GM19455 (cell line): ENCODE data around the gene GRM5.
"Not testable (repeated sequence)": the region's sequence is repeated elsewhere in the genome, so short reads cannot be mapped to it uniquely, and the experiment has no call there.

Experiments used
- ATAC-seq: cut with Tn5 transposase; IDR thresholded peaks from one replicate; pipeline ENCODE4 v1.9.1; 2021; ENCODE audit not compliant: unreplicated experiment

Gene GRM5

DNA sequence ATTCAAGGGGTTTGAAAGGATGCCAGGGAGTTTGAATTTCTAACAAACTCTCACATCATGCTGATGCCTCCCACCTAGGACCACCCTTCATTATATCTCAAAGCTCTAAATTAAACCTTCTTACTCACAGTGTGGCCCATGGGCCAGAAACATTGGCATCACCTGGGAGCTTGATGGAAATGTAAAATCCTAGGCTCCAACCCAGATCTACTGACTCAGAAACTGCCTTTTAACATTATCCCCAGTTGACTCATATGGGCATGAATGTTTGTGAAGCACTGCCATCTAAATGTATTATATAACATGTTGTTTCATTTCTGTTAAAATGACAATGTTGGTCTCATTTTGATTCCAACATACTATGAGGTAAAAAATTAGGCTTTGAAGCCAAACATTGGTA lies 90.3 kb downstream of the GRM5 start:
- not testable (repeated sequence) for ATAC-seq

DNA sequence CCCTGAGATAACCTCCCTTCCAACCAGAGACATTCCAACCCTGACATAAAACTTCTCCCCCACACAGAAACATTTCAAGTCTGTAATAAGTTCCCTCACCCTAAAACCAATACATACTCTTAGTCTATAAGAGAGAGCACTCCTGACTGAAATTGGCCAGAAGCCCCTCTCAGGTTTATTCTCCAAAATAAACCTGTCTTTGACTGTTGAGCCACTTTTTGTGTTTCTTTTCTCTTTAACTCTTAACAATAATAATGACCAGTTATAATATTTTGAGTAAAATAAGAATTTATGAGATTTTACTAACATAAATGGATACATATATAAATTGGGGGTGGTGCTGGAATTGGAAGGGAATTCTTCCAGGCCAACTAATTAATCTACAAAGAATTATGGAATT lies 93.6 kb downstream of the GRM5 start:
- ATAC-seq = no peak

DNA sequence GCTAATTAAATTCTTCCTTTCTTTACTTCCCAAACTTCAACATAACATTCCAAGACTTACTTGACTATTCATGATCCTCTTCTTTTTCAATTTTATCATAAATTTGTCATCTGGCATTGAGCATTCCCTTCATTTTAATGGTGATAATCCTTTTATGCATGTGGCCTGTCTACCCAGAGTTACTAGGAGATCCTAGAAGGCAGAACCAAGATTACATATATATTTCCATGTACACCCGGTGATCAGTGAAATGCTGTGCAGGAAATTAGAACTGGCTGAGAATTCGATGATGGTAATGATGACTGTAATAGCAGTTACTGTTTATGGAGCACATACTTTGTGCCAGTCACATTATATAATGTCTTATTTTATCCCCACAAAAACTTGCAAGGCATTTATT lies 104.2 kb downstream of the GRM5 start:
- not testable (repeated sequence) for ATAC-seq

DNA sequence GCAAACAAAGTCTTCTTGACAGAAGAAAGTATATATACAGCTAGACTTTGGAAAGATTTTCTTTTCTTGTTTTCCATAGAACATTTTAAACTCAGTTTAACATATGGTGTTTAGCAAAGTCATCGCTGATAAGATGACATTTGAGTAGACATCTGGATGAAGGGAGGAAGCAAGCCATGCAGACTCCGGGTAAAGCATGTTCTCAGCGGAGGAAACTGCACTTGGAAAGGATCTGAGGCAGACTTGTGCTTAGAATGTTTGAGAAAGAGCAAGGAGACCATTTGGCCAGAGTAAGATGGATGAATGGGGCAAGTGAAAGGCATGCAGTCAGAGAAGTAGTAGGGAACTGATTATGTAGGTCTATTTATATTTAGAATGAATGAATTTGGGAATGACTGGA lies 105.9 kb downstream of the GRM5 start:
- ATAC-seq = not testable (repeated sequence)

DNA sequence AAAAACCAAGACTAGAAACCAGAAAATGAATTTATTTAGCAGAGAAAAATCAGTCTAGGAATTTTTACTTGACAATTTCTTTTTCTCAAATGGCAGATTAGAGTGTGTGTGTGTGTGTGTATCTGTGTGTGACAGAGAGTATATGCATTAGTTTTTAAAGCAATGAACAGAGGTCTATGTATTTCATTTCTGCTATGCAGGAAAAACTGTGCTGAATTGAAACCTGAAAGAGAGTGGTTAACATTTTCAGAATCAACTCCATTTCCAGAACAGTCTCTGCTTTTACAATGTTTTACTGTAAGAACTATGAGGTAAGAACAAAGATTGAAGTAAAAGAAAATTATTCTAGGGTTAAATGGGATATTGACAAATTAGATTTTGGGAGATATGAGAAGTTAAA lies 114.8 kb downstream of the GRM5 start:
- ATAC-seq = no peak

DNA sequence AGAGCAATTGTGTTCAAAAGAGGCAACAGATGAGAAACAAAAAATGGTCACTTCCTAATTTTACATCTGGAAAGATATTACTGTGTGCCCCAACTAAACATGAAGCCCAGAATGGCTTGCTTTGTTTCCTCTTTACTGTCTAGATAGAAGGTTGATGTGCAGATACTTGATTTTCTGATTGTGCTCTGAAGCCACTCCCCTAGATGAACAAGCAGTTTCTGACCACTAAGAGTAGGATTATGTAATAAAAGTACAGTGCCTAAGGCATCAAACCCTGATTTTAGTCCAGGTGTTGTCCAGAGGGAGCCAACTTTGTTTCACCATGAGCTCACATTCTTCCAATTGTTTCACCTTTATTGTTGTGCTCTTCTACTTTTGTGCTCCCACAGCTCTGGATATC lies 116.9 kb downstream of the GRM5 start:
- not testable (repeated sequence) for ATAC-seq

DNA sequence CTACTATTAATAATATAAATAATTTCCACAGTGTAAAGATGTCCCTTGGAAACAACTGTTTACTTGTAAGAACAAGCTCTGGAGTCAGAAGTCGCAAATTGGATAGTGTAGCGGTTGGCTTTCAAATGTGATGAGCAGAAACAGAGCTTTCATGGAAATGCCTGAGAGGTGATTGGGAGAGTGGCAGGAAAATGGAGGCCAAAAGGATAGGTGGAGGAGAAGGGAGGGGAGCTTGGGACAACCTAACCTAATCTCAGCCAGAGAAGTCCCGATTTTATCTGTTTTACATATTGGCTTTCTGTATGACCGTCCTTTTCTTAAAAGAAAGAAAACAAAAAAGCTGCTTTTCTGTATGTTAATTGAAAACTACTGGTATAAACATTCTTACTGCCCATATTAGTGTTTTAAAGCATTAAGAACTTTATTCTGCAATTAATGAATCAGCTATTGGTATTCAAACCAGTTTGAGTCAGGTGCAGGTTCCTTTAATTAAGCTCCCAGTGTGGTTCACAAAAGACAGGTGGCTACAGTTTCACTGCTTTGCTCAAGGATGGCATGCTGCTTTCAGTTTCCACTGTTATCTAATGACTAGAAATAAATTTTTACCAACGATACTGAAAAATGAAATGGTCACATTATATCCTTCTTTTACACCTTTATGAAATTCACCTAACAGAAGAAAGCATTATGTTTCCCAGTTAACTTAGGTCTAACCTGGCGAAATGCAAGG lies 117.8 kb downstream of the GRM5 start:
- peak; percentile 69 for ATAC-seq

DNA sequence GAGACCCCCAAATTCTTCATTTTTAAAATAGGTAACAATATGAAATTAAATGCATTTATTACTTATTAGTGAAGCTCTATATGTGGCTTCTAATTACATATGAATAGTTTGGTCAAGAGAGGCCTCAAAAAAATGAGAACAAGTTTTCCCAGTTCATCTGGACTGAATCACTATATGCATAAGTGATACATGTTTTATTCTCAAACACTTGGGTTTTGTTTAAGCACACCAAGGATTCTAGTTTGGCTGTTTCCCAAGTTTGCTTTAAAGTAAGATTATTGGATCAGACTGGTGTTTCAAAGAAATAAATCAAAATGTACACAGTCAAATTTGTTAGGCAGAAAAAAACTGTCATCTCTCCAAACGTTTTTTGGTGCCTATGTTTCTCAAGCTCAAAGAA lies 136.1 kb downstream of the GRM5 start:
- ATAC-seq = not testable (repeated sequence)

DNA sequence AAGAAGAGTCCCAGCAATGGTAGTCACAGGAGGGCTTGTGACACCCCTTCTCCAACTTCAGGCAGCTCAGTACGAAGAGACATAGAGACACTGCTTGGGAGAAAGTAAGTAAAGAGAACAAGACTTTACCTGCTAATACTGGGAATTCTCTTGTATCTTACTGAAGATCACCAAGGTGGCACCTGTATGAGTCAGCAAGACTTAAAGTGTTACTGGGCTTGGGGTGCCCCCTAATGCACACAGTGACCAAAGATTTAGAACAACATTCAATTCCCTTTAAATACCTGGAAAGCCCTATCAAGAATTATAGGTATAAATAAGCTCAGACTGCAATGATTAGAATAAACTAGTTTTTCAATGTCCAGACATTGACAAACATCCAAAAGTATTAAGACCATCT lies 148.7 kb downstream of the GRM5 start:
- ATAC-seq = not testable (repeated sequence)

DNA sequence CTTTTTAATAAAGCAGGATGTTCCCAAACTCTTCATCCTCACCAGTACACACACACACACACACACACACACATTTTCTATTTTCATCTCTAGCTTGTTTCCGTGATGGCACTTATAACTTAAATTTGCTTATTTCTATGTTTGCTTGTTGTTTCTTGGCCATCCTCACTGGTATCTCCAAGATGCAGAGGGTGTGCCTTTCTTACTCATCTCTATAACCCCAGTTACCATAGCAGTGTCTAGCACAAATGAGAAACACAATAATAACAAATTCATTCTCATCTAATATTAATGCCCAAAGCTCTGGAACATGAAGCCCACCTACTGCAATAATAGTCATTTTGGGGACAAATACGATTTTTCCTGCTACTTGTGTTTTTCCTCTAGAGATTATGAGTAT lies 156.3 kb downstream of the GRM5 start:
- ATAC-seq = no peak

DNA sequence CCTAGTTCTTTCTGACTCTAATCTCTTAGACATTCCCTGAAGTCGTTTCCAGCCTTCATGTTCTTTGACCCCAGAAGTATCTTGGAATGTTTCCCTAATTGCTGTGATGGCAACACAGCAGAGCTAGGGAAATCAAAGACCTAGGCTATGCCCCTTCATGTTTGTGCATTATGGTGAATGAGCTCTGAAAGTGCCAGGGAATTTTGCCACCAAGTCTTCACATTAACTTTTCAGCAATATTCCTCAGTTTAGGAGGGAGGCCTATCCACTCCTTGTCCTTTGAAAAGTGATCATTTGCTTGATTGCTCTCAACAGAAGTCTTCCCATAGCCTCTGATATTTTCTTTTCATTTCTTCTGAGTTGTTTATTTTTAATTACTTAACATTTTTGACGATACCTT lies 164.3 kb downstream of the GRM5 start:
- not testable (repeated sequence) for ATAC-seq

DNA sequence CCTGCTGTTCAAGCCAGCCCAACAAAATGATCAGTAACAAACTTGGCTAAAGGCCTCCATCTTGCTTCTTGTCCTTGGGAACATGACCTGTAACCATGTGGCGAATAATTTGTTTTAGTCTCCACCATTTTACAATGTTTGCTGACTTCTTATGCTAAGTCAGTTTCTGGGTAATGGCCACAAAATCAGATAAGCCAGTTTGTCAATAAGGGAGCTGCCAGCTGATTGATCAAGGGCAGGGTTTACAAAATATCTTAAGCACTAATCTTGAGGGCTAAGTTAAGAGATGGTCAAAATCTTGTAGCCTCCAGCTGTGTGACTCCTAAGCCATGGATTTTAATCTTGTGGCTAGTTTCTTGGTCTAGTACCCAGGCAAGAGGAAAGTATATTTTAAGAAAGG lies 176.9 kb downstream of the GRM5 start:
- ATAC-seq = not testable (repeated sequence)

DNA sequence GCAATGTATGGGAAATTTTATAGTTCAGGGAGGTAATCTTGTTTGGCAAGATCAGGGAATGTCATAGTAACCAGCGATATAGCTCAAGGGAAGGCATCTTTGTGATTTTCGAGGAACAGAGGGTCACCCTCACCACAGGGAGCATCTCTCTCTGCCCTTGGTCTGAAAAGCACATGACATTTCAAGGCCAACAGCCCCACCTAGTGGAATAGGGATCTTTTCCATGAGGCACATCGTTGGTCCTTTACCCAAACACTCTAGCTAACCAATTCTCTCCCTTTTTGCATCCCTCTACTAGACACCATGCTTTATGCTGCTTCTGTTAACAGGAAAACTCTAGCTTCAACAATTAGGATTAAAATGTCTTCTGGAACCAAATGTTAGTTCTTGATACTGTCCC lies 179.0 kb downstream of the GRM5 start:
- no peak for ATAC-seq

DNA sequence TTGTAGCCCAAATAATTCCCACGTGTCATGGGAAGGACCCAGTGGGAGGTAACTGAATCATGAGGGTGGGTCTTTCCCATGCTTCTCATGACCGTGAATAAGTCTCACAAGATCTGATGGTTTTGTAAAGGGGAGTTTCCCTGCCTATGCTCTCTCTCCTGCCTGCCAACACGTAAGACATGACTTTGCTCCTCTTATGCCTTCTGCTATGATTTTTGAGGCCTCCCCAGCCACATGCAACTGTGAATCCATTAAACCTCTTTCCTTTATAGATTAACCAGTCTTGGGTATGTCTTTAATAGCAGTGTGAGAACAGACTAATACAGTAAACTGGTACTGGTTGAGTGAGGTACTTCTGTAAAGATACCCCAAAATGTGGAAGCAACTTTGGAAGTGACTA lies 183.0 kb downstream of the GRM5 start:
- not testable (repeated sequence) for ATAC-seq

DNA sequence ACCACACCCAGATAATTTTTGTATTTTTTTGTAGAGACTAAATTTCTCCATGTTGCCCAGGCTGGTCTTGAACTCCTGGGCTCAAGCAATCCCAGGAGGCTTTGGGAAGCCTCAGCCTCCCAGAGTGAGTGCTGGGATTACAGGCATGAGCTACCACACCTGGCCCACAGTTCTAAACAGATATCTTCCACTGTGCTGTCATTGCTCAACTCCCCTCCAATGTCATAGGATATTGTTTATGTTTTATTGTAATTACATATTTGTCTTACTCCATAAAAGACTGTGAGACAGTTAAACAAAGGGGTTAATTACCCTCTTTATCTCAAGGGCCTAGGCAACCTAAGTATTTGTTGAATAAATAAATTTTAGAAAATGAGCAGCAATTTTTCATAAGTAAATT lies 204.2 kb downstream of the GRM5 start:
- ATAC-seq = no peak

DNA sequence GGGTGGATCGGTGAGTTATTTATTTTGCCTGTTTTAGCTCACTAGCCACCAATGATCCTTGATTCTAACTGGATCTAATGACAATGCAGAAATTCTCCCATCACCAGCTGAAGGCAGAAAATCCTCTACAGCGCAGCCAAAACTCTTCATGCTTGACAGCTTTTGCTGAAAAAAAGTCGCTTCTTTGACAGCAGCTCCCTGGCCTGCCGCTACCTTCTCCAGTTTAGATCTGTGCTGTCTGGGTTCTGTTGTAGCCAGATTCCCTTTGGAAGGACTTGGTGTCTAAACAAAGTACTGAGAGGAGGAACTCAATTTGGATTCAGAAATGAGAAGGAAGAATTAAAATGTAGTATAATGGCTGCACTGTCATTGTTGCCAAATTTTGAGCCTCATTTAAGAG lies 205.4 kb downstream of the GRM5 start:
- not testable (repeated sequence) for ATAC-seq

DNA sequence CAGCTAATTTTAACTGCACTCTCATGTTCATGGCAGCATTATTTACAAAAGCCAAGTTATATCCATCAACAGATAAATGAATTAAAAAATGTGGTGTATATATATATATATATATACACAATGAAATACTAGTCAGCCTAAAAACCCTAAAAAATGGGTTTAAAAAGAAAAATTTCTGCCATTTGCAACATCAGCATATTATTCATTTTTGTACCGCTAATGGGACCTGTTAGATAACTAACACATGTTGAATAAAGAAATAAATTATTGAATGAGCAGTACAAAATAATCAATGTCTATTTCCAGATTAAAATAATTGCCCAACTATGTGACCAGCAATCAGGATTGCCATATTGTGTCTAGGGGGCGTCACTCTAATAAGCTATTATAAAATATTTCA lies 211.8 kb downstream of the GRM5 start:
- ATAC-seq = not testable (repeated sequence)

DNA sequence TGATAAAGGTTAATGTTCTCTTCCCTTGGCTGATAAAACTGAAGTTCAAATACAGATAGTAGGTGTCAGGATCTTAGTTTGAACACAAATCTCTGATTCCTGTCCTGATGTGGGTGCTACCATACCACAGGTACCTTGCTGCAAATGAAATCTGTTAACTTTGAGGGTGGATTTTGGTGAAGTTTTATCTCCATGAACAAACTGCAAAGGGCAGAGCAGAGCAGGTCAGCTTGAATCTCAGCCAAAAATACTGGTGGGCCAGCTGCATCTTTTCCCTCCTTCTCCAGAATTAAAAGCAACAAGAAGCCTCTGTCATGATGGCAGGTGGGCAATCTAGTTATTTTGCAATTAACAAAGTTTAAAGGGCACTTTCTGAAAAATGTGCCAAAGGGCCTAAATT lies 214.2 kb downstream of the GRM5 start:
- ATAC-seq = not testable (repeated sequence)

DNA sequence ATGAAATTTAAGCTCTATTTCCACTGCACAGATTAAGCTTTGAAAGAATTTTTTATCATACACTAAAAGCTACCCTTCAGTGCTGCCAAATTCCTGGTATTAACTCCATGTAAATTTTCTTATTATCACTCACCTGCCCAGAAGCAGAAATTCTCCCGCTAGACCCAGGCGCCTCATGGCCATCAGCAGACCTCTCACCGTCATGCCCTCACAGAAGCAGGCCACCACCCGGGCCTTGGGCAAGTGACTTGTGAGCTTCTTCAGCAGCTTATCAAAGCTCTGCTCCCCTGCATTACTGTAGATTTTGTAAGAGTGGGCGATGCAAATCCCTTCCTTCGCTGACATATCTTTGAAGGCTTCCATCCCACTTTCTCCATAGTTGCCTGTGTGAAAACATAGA lies 216.0 kb downstream of the GRM5 start:
- ATAC-seq = not testable (repeated sequence)

DNA sequence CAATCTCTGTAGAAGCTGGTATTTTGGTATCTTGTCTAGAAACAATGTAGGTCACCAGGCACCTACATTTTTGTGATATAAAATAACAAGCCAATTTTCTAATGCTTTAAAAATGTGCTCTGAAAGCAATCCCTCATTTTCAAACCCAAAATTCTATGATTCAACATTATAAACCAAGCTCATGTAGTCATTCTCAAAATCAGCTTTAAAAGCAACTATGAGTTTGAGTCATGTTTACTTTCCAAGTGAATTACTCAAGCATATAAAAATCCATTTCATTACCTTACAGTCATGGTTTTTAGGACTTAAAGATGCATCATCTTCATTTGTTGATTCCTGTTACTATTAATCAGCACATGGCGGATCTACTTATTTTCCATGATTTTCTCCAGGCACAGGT lies 216.4 kb downstream of the GRM5 start:
- ATAC-seq = no peak

DNA sequence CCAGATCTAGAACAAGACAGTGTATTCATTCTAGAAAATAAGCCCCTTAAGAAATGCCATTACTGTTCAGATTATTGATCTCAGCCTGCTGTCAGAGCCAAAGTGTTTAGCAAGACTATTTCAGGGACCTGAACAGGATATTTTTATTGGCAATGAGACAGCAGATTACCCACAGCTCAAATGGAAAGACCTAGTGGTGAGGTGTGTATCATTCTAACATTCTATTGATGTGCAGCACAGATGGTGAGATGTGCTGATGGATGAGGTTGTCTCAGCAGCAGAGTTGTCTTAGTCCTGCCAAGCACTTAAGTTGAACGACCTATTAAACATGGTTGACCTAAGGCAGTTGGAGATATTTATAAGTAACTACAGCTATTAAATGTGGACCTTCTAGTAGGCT lies 219.5 kb downstream of the GRM5 start:
- ATAC-seq = not testable (repeated sequence)

DNA sequence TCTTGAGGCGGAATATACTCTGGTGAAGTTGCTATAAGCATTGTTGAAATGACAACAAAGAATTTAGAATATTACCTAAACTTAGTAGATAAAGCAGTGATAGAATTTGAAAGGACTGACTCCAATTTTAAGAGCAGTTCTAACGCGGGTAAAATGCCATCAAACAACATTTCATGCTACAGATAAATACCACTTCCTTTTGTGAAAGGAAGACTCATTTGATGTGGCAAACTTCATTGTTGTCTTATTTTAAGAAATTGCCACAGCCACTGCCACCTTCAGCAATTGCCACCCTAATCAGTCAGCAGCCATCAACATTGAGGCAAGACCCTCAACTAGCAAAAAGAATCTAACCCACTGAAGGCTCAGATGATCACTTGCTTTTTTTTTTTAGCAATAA lies 220.8 kb downstream of the GRM5 start:
- not testable (repeated sequence) for ATAC-seq

DNA sequence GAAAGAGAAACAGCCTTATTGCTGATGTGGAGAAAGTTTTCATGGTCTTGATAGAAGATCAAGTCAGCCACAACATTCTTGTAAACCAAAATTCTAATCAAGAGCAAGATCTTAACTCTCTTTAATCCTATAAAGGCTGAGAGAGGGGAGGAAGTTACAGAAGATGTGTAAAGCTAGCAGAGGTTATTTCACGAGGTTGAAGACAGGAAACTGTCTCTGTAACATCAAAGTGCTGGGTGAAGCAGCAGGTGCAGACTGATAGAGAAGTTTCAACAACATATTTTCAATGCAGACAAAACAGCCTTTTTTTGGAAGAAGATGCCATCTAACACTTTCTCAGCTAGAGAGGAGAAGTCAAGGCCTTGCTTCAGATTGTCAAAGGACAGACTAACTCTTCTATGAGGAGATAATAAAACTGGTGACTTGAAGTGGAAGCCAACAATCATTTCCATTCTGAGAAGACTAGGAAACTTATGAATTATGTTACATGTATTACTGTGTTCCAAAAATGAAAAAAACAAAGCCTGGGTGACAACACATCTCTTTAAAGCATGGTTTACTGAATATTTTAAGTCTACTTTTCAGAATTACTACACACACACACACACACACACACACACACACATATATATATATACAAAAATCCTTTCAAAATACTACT lies 221.9 kb downstream of the GRM5 start:
- ATAC-seq = not testable (repeated sequence)
